Bronchus fibroblast of lung (primary cell): ENCODE results near the gene FADS1. TPM values are rescaled to one million over a fixed set of nuclear protein-coding genes. Genes with fewer than 3 reads are reported as not detected.

Source experiments
- total RNA-seq: library from RNA; depleted of rRNA; stranded (reverse); fragments of >200 nt; gene quantifications from 2 replicates; pipeline ENCODE4 v1.2.3, GENCODE V29; 2015

FADS1 gene
- 171 and 182 TPM in 2 replicates for total RNA-seq

GRCh38 chr11:61816736-61817455, at the start of gene FADS1:
Gene FADS1, minus strand, starts transcription at chr11:61817003. Its CDS starts 74 bp downstream, at chr11:61816929.

DNA sequence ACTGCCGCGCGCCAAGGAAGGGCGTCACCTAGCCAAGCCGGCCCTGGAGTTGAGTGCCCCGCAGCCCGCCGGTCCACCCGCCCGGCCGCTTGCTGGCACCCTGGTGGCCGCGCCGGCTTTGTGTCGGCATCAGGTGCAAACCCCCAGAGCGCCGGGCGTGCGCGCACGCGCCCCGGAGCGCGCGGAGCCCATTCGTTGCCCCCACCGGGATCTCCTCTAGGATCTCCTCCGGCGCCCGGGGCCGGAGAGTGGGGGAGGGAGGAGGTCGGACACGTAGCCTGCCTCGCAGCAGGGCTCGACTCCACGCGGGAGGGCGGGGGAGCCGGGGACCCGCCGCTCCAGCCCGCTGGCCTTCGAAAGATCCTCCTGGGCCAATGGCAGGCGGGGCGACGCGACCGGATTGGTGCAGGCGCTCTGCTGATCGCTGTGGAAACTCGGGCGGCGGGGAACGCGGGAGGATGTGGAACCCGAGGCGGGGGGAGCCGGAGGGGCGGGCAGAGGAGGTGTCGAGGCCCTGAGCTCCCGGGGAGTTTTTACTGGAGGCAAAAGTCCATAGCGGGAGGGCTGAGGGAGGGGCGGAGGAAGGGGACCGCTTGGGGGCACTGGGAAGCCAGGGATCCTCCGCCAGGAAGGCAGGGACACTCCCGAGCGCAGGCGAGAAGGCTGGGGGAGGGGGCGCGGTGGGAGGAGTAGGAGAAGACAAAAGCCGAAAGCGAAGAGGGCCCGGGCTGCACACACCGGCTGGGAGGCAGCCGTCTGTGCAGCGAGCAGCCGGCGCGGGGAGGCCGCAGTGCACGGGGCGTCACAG, 11.0 kb upstream of the FADS1 start, which contains the start of gene FADS2:
TSS of gene FADS2 (plus strand) at position 730 of the 808 bp plus-strand sequence. CDS start 91 bp downstream, outside the sequence.

GRCh38 chr11:61792310-61793082, 24.3 kb downstream of the FADS1 start, which contains the start of the genes FEN1 and TMEM258:
Gene FEN1, plus strand, starts transcription at chr11:61792911. Its CDS starts 2,451 bp downstream, at chr11:61795362.
Gene TMEM258, minus strand, starts transcription at chr11:61792599. Its CDS starts 41 bp downstream, at chr11:61792558.

DNA sequence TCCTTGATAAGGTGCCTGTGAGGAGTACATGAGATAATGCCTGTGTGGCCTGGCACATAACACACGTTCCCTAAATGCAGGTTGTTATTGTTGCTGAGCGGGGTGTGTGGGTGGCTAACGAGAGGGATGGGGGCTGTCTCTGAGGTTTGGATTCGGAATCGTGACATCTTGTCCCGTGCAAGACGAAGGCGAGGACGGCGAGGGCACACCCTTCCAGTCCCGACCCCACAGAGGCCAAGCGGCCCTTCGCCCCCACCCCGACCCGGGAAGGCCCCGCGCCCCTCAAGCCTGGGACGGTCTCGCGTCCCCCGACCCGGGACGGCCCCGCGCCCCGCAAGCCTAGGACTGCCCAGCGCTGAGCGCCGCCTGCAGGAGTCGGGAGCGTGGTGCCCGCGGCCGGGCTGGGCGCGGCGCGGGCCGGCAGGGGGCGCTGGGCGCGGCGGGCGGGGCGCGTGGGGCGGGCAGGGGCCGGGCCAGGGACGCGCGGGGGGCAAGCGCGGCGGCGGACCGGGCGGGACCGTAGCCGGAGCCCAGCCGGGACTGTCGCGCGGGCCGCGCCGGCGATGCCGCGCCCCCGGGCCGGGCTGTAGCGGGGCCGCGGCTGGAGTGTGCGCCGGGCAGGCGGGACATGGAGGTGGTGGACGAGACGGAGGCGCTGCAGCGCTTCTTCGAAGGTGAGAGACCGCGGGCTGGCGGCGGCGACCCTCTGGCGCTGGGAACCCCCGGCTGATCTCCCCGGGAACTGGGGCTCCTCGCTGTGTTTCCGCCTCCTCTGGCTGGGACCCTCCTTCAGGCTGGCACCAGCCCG, 64.5 kb downstream of the FADS1 start, which contains the start of gene MYRF:
TSS of gene MYRF (plus strand) at position 520 of the 808 bp plus-strand sequence. CDS start at position 629, 109 bp downstream.

Other genes with a start within 250 kb of the FADS1 start
- gene SYT7, start 235.9 kb downstream of the FADS1 start, total RNA-seq = 0.30 and 0.67 TPM in 2 replicates
- gene DAGLA, start 136.6 kb downstream of the FADS1 start, total RNA-seq = 1.8 and 2.0 TPM in 2 replicates
- gene MYRF, start 64.4 kb downstream of the FADS1 start, total RNA-seq = 3.3 and 3.5 TPM in 2 replicates
- gene TMEM258, start 24.4 kb downstream of the FADS1 start, total RNA-seq = 62.5 and 77.2 TPM in 2 replicates
- gene FEN1, start 24.1 kb downstream of the FADS1 start, total RNA-seq = 42.9 and 47.1 TPM in 2 replicates
- 953 and 987 TPM in 2 replicates for gene FADS2, start 11.3 kb upstream of the FADS1 start, total RNA-seq
- 49.6 and 53.8 TPM in 2 replicates for gene FADS3, start 74.5 kb upstream of the FADS1 start, total RNA-seq
- 0.89 and 3.0 TPM in 2 replicates for gene RAB3IL1, start 100.6 kb upstream of the FADS1 start, total RNA-seq
- 1.7 and 2.2 TPM in 2 replicates for gene BEST1, start 133.3 kb upstream of the FADS1 start, total RNA-seq
- gene FTH1, start 150.6 kb upstream of the FADS1 start, total RNA-seq = 569 and 797 TPM in 2 replicates